Panc1 (cell line): Measurements from ENCODE around the gene MAB21L3. TPM values are rescaled to one million over a fixed set of nuclear protein-coding genes. Genes with fewer than 3 reads are reported as not detected.

Source experiments
- ATAC-seq: fragments of 200-7000 bp; cut with Tn5 transposase; 2 replicates; pipeline ENCODE4 v1.9.1; 2020; ENCODE audit warnings: mild to moderate bottlenecking, moderate library complexity
- BruUV-seq: library from RNA; stranded (reverse); fragments of 400-500 nt; replicated peaks from 2 replicates; lab custom pipeline; 2021; lab: Mats Ljungman, UMichigan
- CTCF ChIA-PET: fragments of 300-600 bp; sonication (Branson Sonifier 250); formaldehyde crosslinking; loops from one replicate; lab custom pipeline; 2022; ENCODE audit warnings: antibody characterized with exemption; lab: Charles Lee
- POLR2A ChIA-PET: fragments of 300-600 bp; sonication (Branson Sonifier 250); formaldehyde crosslinking; loops from one replicate; lab custom pipeline; 2022; ENCODE audit warnings: antibody characterized with exemption; lab: Charles Lee
- DNase-seq: peaks from one replicate; pipeline ENCODE4 v3.0.0-alpha.2; 2010; ENCODE audit warnings: low read depth, low spot score
- H3K27ac ChIP-seq: 2 replicates; pipeline ENCODE4 v1.5.1; 2011; ENCODE audit warnings: mild to moderate bottlenecking, low read length, inconsistent platforms
- H3K27me3 ChIP-seq: fragments of 200-500 bp; sonication (Bioruptor generic); 2 replicates; pipeline ENCODE4 v1.6.0; 2014; ENCODE audit warnings: low read length, inconsistent platforms; ENCODE audit not compliant: control insufficient read depth, insufficient read depth
- H3K36me3 ChIP-seq: fragments of 200-500 bp; sonication (Bioruptor generic); 2 replicates; pipeline ENCODE4 v1.5.1; 2014; ENCODE audit warnings: inconsistent platforms, mild to moderate bottlenecking, low read length, moderate library complexity; ENCODE audit not compliant: control insufficient read depth, insufficient read depth
- H3K4me1 ChIP-seq: 2 replicates; pipeline ENCODE4 v1.5.1; 2011; ENCODE audit warnings: inconsistent platforms, mild to moderate bottlenecking, low read length, moderate library complexity; ENCODE audit not compliant: control insufficient read depth, insufficient read depth
- H3K4me3 ChIP-seq, 2 experiments: 2 replicates each; pipeline ENCODE4 v1.5.1; 2011 to 2012; ENCODE audit warnings: low read depth in 2 of 2, low read length in 2 of 2, mild to moderate bottlenecking in 2 of 2, inconsistent platforms in 1 of 2, moderate library complexity in 1 of 2
- H3K9me3 ChIP-seq: fragments of 200-500 bp; sonication (Bioruptor generic); 2 replicates; pipeline ENCODE4 v1.5.1; 2014; ENCODE audit warnings: low read depth, mild to moderate bottlenecking, inconsistent platforms, low read length, moderate library complexity; ENCODE audit not compliant: control insufficient read depth, insufficient read depth
- POLR2AphosphoS5 ChIP-seq: IDR thresholded peaks from 2 replicates; pipeline ENCODE4 v1.6.1; 2012; ENCODE audit warnings: mild to moderate bottlenecking, low read depth, low read length, moderate library complexity
- SIN3A ChIP-seq: IDR thresholded peaks from 2 replicates; pipeline ENCODE4 v1.6.1; 2012; ENCODE audit warnings: low read depth, mild to moderate bottlenecking, low read length, moderate library complexity, borderline replicate concordance; ENCODE audit not compliant: insufficient read depth
- TCF7L2 ChIP-seq: IDR thresholded peaks from 2 replicates; pipeline ENCODE4 v1.6.1; 2011; ENCODE audit warnings: mild to moderate bottlenecking, low read depth, low read length, inconsistent platforms
- in situ Hi-C: cut with HindIII; loops from 2 replicates; pipeline ENCODE4 v1.10.0; 2016; ENCODE audit warnings: low sequenced_read_pairs, low pct_unique_long_range_greater_than_20kb
- intact Hi-C: fragments of 100-400 bp; cut with micrococcal nuclease; formaldehyde crosslinking; loops from one replicate; pipeline ENCODE4 v1.10.0; 2022; ENCODE audit not compliant: unreplicated experiment
- total RNA-seq: library from RNA; stranded (reverse); gene quantifications from one replicate; pipeline ENCODE4 v1.2.1, GENCODE V29; 2021; ENCODE audit not compliant: unreplicated experiment
- TF ChIP-seq, protein P1 (sequence below), 2 experiments: IDR thresholded peaks; 2 replicates each; pipeline ENCODE4 v1.6.1; 2011 to 2012; ENCODE audit warnings: low read depth in 2 of 2, control low read depth in 1 of 2, low read length in 1 of 2, mild to moderate bottlenecking in 1 of 2, moderate library complexity in 1 of 2; ENCODE audit not compliant: insufficient read depth in 1 of 2
- TF ChIP-seq, protein P2 (sequence below): fragments of 450-650 bp; IDR thresholded peaks from 2 replicates; pipeline ENCODE4 v1.5.1; 2017; ENCODE audit warnings: mild to moderate bottlenecking

The MAB21L3 gene
- total RNA-seq, 1 experiment from 2014 or later: not detected

DNA sequence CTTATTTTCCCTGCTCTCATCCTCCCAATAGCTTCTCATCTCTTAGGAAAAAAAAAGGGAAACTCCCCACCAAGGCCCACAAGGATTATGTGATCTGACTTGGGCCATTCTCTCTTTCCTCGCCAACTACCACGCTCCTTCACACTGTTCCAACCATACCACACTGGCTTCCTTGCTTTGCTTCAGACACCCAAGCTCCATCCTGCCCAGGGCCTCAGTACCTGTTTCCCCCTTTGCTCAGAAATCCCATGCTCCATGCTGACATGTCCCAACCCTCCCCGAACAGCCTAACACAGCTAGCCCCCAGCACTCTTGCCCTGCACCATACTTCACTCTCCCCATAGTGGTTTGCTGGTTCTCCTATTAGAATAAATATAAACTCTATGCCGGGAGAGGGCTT lies 39.2 kb downstream of the MAB21L3 start:
- Histone ChIP-seq H3K27me3 (no peaks in the 10 kb centered on the region), H3K4me1 (no peaks in the 10 kb centered on the region), H3K36me3 (no peaks in the 10 kb centered on the region), H3K27ac (no peak overlapping the region), H3K4me3 (no peak overlapping the region), H3K9me3 (no peaks in the 10 kb centered on the region)
- in situ Hi-C loops: no loop called here
- TF ChIP-seq, protein P1, sequence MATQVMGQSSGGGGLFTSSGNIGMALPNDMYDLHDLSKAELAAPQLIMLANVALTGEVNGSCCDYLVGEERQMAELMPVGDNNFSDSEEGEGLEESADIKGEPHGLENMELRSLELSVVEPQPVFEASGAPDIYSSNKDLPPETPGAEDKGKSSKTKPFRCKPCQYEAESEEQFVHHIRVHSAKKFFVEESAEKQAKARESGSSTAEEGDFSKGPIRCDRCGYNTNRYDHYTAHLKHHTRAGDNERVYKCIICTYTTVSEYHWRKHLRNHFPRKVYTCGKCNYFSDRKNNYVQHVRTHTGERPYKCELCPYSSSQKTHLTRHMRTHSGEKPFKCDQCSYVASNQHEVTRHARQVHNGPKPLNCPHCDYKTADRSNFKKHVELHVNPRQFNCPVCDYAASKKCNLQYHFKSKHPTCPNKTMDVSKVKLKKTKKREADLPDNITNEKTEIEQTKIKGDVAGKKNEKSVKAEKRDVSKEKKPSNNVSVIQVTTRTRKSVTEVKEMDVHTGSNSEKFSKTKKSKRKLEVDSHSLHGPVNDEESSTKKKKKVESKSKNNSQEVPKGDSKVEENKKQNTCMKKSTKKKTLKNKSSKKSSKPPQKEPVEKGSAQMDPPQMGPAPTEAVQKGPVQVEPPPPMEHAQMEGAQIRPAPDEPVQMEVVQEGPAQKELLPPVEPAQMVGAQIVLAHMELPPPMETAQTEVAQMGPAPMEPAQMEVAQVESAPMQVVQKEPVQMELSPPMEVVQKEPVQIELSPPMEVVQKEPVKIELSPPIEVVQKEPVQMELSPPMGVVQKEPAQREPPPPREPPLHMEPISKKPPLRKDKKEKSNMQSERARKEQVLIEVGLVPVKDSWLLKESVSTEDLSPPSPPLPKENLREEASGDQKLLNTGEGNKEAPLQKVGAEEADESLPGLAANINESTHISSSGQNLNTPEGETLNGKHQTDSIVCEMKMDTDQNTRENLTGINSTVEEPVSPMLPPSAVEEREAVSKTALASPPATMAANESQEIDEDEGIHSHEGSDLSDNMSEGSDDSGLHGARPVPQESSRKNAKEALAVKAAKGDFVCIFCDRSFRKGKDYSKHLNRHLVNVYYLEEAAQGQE (IDR thresholded peaks at IDR 0.05; ENCODE audit: insufficient read depth in 1 of 2, low read depth in 2 of 2, low read length in 1 of 2): no peak
- TF ChIP-seq, protein P2, sequence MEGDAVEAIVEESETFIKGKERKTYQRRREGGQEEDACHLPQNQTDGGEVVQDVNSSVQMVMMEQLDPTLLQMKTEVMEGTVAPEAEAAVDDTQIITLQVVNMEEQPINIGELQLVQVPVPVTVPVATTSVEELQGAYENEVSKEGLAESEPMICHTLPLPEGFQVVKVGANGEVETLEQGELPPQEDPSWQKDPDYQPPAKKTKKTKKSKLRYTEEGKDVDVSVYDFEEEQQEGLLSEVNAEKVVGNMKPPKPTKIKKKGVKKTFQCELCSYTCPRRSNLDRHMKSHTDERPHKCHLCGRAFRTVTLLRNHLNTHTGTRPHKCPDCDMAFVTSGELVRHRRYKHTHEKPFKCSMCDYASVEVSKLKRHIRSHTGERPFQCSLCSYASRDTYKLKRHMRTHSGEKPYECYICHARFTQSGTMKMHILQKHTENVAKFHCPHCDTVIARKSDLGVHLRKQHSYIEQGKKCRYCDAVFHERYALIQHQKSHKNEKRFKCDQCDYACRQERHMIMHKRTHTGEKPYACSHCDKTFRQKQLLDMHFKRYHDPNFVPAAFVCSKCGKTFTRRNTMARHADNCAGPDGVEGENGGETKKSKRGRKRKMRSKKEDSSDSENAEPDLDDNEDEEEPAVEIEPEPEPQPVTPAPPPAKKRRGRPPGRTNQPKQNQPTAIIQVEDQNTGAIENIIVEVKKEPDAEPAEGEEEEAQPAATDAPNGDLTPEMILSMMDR: no peak
- TF ChIP-seq POLR2AphosphoS5: no peak
- TF ChIP-seq SIN3A: no peak
- no peak for TF ChIP-seq TCF7L2
- ChIA-PET POLR2A (no interaction called here), CTCF (interaction anchor here (0.7 kb wide), 2 partner anchors 10 to 281 kb away, joined by 3 to 4 read pairs; no protein-coding TSS in a partner anchor)
- BruUV-seq: no TSS peak
- DNase-seq (no peak), ATAC-seq (no peak)
- intact Hi-C loops: no loop called here

DNA sequence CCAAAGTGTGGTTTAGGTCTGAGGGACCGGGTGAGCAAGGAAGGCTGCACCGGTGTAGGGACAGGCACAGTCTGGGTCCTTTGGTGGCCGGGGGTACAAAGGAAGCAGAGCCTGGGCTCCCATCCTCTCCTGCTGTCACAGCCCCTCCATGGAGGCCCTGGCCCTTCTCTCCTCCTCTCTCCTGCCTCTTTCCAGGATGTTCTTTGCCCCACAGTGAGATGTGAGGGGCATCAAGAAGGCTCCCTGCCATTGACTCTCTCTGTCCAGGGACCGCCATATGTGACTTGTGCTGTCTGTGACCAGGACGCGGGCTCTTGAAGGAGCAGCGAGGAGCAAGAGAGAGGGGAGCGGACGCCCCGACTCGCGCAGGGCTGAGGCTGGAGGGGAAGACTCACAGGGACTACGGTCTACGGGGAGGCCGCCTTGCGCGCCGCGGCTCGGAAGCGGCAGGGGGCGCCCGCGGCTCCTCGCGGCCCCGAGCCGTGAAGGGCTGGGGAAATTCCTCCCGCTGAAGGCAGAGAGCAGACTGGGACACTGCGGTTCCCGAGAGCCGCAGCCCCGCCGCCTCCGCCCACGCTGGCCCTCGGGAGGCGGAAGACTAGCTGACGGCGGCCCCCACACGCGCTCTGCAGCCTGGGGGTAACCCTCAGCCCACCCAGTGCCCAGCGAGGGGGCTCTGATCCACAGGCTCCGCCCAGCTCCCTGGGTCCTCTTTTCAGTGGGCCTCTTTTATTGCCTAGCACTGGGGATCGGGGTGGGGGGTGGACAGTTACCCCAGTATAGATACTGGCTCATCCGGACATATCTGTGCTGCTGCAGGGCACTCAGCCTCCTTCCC lies 40.8 kb downstream of the MAB21L3 start:
- no TSS peak for BruUV-seq

More for the DNA sequence above, 40.8 kb downstream of the MAB21L3 start:
- H3K27me3 ChIP-seq: no peaks in the 10 kb centered on the region
- ChIA-PET CTCF (no interaction called here), POLR2A (no interaction called here)
- intact Hi-C loops (no loop called here), in situ Hi-C loops (no loop called here)
- peak; percentile 100 for ATAC-seq
- TF ChIP-seq, protein P2: peak; percentile 90
- no peak for TF ChIP-seq POLR2AphosphoS5
- H3K4me1 ChIP-seq: no peaks in the 10 kb centered on the region
- H3K27ac ChIP-seq: no peak overlapping the region
- H3K36me3 ChIP-seq: no peaks in the 10 kb centered on the region
- DNase-seq: no peak
- H3K9me3 ChIP-seq: no peaks in the 10 kb centered on the region
- peak overlapping the region; percentile 27 to 31 for H3K4me3 ChIP-seq
